Lung (tissue), 12 donors: ENCODE data around the gene MAP3K13. TPM values are rescaled to one million over a fixed set of nuclear protein-coding genes. Genes with fewer than 3 reads are reported as not detected.

Experiments
- ATAC-seq: fragments of 200-7000 bp; cut with Tn5 transposase; one replicate; pipeline ENCODE4 v1.9.1; 2020; ENCODE audit warnings: moderate number of reproducible peaks; ENCODE audit not compliant: insufficient read depth, low FRiP score
- DNase-seq, 3 donors: peaks; one replicate each; pipeline ENCODE4 v3.0.0-alpha.2; 2013 to 2017
- H3K27ac ChIP-seq, 2 donors: one replicate each; pipeline ENCODE4 v1.5.1; 2013; ENCODE audit warnings: mild to moderate bottlenecking in 2 of 2, moderate library complexity in 2 of 2, control low read depth in 1 of 2, inconsistent platforms in 1 of 2, low read depth in 1 of 2, low read length in 1 of 2
- H3K27me3 ChIP-seq, 3 donors: one replicate each; pipeline ENCODE4 v1.5.1; 2013; ENCODE audit warnings: low read length in 2 of 3; ENCODE audit not compliant: control insufficient read depth in 3 of 3, insufficient read depth in 3 of 3
- H3K36me3 ChIP-seq, 4 donors: one replicate each; pipeline ENCODE4 v1.5.1; 2013; ENCODE audit warnings: low read length in 4 of 4, mild to moderate bottlenecking in 1 of 4, moderate library complexity in 1 of 4; ENCODE audit not compliant: control insufficient read depth in 4 of 4, insufficient read depth in 4 of 4
- H3K4me1 ChIP-seq, 5 donors: one replicate each; pipeline ENCODE4 v1.5.1; 2013; ENCODE audit warnings: low read length in 5 of 5, mild to moderate bottlenecking in 2 of 5, moderate library complexity in 1 of 5; ENCODE audit not compliant: control insufficient read depth in 5 of 5, insufficient read depth in 5 of 5
- H3K4me3 ChIP-seq: one replicate; pipeline ENCODE4 v1.5.1; 2013; ENCODE audit warnings: mild to moderate bottlenecking, control low read depth, moderate library complexity
- H3K9ac ChIP-seq, 2 donors: one replicate each; pipeline ENCODE4 v1.5.1; 2013; ENCODE audit warnings: low read length in 2 of 2, control low read depth in 1 of 2; ENCODE audit not compliant: insufficient read depth in 1 of 2
- H3K9me3 ChIP-seq, 4 donors: one replicate each; pipeline ENCODE4 v1.5.1; 2013; ENCODE audit warnings: low read length in 3 of 4, mild to moderate bottlenecking in 1 of 4, moderate library complexity in 1 of 4; ENCODE audit not compliant: control insufficient read depth in 4 of 4, insufficient read depth in 3 of 4
- CTCF ChIP-seq: IDR thresholded peaks from 2 replicates; pipeline ENCODE4 v1.5.1; 2012; ENCODE audit warnings: mild to moderate bottlenecking; ENCODE audit errors: control extremely low read depth, extremely low read depth
- WGBS, 2 donors: extraction: QIAGEN DNeasy Blood & Tissue Kit; methylation state at CpG; one replicate each; pipeline ENCODE4 v1.1.7; 2013; 5-methylcytosine and 5-hydroxymethylcytosine counted together
- polyA plus RNA-seq, 2 donors: library from polyadenylated mRNA; stranded (reverse); fragments of 200-250 nt; gene quantifications; one replicate each; pipeline ENCODE4 v1.2.1, GENCODE V29; 2013
- total RNA-seq, 2 donors: library from RNA; depleted of rRNA in 1 of 2; stranded (reverse); fragments of >200 nt in 1 of 2; gene quantifications; one replicate each; pipeline ENCODE4 v1.2.1, GENCODE V29; 2014 to 2021
- donor health status: control.
- donor health status: control.
- donor health status: Bipolar disorder and iron deficiency.
- donor health status: healthy.
- donor health status: DM: yes; HTN: yes; CAD: no.

Gene MAP3K13
- total and polyA plus RNA-seq, 4 donors, result 20.7 to 74.8 (median 29.3) TPM

- H3K27me3 ChIP-seq, result no peaks in the 10 kb centered on the region
- WGBS, 2 donors, result 80 to 83% methylated on average over 5 of the region's 5 CpGs
- no peak overlapping the region for H3K4me3 ChIP-seq
- no peak for DNase-seq
- H3K36me3 ChIP-seq, result no peaks in the 10 kb centered on the region
- H3K27ac ChIP-seq, result no peak overlapping the region
- peaks cover 0 to 6% (median 0%) of the 10 kb centered on the region in 5 donors for H3K4me1 ChIP-seq
- no peak for ATAC-seq
- no peak overlapping the region for H3K9ac ChIP-seq
- H3K9me3 ChIP-seq, result no peaks in the 10 kb centered on the region
- TF ChIP-seq CTCF, result no peak
Measured at GRCh38 chr3:185341616-185342458, 21.1 kb upstream of the MAP3K13 start.

DNA sequence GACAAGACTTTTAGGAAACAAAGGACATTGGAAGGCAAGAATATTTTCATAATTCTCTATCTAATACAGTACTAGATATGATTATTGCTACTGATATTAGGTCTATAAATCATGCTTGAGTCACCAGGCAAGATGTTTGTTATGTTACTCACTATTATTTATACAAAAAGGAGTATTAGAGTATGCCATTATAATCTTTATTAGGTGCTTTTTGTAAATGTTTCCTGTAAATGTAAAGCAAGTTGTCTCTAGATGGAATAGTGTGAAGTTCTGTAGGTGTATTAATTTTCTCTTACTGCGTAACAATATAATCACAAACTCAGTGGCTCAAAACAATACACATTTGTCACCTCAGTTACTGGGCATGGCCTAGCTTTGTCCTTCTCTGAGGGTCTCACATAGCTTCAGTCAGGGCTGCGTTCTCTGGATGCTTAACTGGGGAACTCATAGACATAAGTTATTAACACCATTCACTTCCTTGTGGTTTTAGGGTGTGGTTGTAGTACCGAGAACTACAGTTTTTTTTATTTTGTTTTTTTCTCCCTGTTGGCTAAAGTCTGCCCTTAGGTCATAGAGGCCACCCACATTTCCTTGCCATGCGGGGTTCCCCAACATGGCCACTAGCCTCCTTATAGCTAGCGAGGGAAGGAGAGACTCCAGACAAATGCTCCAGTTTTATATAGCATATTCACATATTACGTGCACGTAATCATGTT lies 20.3 kb upstream of the MAP3K13 start:
- Histone ChIP-seq H3K36me3 (no peaks in the 10 kb centered on the region), H3K27ac (no peak overlapping the region), H3K9ac (no peak overlapping the region), H3K4me1 (peaks cover 0 to 6% (median 0%) of the 10 kb centered on the region in 5 donors), H3K27me3 (no peaks in the 10 kb centered on the region), H3K4me3 (no peak overlapping the region), H3K9me3 (no peaks in the 10 kb centered on the region)
- ATAC-seq, result no peak
- TF ChIP-seq CTCF, result no peak
- 65 to 66% methylated on average over 7 of the region's 7 CpGs for WGBS, 2 donors
- no peak for DNase-seq

- Histone ChIP-seq H3K36me3 (no peaks in the 10 kb centered on the region), H3K27me3 (no peaks in the 10 kb centered on the region), H3K9me3 (no peaks in the 10 kb centered on the region), H3K4me3 (no peak overlapping the region), H3K27ac (no peak overlapping the region), H3K9ac (no peak overlapping the region), H3K4me1 (no peaks in the 10 kb centered on the region)
- DNase-seq, result no peak
- ATAC-seq, result no peak
- 95 to 97% methylated on average over 9 of the region's 9 CpGs for WGBS, 2 donors
- TF ChIP-seq CTCF, result no peak
Measured at GRCh38 chr3:185347399-185347798, 15.5 kb upstream of the MAP3K13 start.
